ENCODE data around the gene CNOT6.

GRCh38 chr5:180599981-180600553, 105.9 kb downstream of the CNOT6 start:
- TF ChIP-seq CTCF (IDR thresholded peaks at IDR 0.05; ENCODE audit: low read length) (no peak), EZH2 (IDR thresholded peaks at IDR 0.05; ENCODE audit: borderline replicate concordance, low read length) (no peak)

Data from OCI-LY1 (cell line).